Measurements from ENCODE around the gene TTLL13.

DNA sequence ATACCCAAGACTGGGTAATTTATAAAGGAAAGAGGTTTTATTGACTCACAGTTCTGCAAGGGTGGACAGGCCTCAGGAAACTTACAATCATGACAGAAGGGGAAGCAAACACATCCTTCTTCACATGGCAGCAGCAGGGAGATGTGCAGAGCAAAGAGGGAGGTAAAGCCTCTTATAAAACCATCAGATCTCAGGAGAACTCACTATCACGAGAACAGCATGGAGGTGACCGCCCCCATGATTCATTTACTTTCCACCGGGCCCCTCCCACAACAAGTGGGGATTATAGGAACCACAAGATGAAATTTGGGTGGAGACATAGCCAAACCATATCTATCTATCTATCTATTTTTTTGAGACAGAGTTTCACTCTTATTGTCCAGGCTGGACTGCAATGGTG, 10.0 kb upstream of the TTLL13 start:
- TF ChIP-seq, protein P1, sequence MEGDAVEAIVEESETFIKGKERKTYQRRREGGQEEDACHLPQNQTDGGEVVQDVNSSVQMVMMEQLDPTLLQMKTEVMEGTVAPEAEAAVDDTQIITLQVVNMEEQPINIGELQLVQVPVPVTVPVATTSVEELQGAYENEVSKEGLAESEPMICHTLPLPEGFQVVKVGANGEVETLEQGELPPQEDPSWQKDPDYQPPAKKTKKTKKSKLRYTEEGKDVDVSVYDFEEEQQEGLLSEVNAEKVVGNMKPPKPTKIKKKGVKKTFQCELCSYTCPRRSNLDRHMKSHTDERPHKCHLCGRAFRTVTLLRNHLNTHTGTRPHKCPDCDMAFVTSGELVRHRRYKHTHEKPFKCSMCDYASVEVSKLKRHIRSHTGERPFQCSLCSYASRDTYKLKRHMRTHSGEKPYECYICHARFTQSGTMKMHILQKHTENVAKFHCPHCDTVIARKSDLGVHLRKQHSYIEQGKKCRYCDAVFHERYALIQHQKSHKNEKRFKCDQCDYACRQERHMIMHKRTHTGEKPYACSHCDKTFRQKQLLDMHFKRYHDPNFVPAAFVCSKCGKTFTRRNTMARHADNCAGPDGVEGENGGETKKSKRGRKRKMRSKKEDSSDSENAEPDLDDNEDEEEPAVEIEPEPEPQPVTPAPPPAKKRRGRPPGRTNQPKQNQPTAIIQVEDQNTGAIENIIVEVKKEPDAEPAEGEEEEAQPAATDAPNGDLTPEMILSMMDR (conservative IDR thresholded peaks at IDR 0.05 in 1 of 2, IDR thresholded peaks at IDR 0.05 in 1 of 2; ENCODE audit: low read depth in 1 of 2, low read length in 2 of 2) = no peak
- no peak for TF ChIP-seq EZH2 (IDR thresholded peaks at IDR 0.05; ENCODE audit: low read length, missing control alignments)
